GM19193 (cell line): ENCODE data around the gene SRRM2.

Experiments
- POLR2A ChIP-seq: IDR thresholded peaks from 4 replicates; pipeline ENCODE4 v1.6.1; 2011; ENCODE audit not compliant: insufficient read depth, insufficient read length; ENCODE audit errors: extremely low read depth

SRRM2 gene

DNA sequence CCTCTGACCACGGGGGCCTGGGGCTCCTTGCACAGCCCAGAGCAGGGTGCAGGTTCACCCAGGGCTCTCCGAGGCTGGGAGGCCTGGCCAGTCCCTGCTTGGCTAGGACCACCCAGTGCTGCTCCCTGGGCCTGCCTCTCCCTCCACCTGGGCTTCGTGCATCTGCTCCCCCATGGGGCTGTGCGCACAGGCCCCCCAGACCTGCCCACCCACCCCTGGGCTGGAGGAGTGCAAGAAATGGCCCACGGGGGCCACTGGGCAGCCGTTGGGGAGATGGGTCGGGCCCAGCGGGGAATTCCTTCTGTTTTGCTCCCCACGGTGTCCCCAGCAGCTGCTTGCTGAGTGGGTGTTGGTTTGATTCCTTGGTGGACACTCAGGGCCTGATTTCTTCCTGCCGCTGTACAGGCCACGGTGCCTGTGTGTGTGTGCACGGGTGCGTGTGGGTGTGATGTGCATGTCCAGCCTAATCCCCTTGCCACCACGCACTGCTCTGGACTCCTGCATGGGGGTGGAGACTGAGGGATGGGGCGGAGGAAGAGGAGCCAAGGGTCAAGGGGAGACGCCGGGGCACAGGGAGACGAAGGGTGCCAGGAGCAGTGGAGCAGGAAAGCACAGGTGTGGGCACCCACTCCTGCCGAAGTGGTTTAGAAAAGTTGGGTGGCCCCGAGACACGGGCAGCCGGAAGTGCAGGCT is 40.9 kb upstream of the SRRM2 start:
- TF ChIP-seq POLR2A, result no peak

GRCh38 chr16:2712063-2712441 is 40.4 kb upstream of the SRRM2 start:
- no peak for TF ChIP-seq POLR2A

DNA sequence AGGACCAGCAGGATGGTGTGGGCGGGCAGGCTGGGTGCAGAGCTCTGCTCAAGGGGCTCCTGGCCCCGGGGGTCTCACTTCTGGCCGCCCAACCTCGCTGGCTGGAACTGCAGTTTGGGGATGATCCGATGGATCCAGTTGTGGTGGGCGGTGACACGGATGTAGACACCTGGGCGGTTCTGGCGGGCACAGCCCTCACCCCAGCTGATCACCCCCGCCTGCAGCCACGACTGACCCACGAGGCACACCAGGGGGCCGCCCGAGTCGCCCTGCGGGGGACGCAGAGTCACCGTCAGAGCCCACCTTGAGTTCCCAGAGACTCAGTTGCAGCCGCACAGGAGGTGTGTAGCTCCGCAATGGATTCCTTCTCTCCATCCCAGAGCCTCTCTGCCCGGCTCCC is 39.9 kb upstream of the SRRM2 start:
- no peak for TF ChIP-seq POLR2A

DNA sequence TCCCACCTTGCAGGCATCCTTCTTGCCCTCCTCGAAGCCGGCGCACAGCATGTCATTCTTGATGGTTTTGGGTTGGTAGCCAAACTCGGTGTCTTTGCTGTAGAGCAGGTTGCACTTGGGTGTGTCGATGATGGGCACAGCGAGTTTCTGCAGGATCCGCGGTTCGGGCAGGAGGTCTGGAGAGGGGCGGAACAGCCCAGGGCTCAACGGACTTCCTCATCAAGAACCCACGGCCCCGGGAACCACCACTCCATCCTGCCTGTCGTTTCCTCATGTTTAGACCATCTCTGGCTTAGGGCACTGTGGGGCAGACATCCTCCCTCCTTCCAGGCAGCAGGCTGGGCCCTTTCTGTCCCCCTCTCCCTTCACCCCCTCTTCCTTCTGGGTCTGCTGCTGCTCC is 38.9 kb upstream of the SRRM2 start:
- no peak for TF ChIP-seq POLR2A

- no peak for TF ChIP-seq POLR2A
Measured at GRCh38 chr16:2713985-2714774, 38.3 kb upstream of the SRRM2 start.

DNA sequence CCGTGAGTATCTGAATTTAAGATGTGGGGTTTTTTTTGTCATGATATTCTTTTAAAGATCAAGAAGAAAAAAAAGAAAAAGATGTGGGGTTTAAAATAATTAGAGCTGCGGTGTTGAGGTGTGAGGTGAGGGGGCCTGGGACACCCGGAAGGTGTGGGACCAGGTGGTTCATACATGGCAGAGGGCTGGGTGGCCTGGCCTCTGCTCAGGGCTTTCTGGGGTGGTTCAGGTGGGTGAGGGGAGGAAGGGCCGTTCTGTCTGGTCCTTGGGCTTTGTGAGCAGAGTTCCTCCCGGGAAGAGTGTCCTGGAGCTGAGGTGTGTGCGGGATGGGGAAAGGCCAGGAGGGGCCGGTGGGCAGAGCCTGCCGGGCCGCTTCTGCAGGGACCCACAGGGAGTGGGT is 37.4 kb upstream of the SRRM2 start:
- TF ChIP-seq POLR2A, result no peak

- TF ChIP-seq POLR2A, result no peak
Measured at GRCh38 chr16:2715519-2715918, 36.9 kb upstream of the SRRM2 start.

DNA sequence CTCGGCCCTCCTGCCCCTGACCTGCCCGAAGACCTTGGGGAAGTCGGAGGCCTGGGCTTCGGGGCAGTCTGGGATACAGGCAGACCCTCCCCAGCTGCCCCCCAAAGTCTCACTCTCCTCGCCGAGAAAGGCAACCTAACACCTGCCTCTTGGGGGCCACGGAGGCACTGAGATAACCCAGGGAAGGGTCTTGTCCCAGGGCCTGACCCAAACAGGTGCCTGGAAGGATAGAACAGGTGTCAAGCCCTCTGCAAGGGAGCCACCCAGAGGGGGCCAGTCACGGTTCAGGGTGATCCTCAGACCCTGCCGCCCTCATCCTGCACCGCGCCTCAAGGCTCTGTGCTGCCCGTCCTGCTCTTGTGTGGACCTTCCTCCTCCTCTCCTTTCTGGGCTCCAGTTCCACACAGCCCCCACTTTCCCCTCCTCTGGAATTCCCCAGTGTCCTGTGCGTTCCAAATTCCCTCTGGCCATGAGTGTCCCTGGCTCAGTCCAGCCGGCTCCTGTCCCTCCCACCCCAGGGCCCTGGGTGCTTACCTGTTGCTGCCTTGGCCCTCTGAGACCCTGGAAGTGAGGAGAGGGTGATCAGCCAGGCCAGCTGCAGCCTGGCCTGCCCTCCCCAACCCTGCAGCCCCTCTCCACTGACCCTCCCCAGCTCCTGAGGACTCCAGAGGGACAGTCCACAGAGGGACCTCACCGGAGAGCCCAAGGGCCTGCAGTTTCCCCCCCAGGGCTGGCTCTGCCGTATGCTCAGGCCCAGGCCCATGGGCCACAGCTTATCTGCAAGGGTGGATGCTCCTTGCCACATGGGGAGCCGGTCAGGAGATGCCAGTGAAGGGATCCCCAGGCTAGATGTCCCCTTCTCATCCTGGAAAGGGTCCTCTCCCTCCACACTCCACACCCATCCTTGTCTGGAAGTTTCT is 36.2 kb upstream of the SRRM2 start:
- no peak for TF ChIP-seq POLR2A

- TF ChIP-seq POLR2A, result no peak
Measured at GRCh38 chr16:2716948-2717347, 35.5 kb upstream of the SRRM2 start.

GRCh38 chr16:2717383-2718263 is 34.8 kb upstream of the SRRM2 start:
- TF ChIP-seq POLR2A, result no peak

GRCh38 chr16:2719328-2720063 is 32.9 kb upstream of the SRRM2 start:
- TF ChIP-seq POLR2A, result no peak

GRCh38 chr16:2720064-2720457 is 32.4 kb upstream of the SRRM2 start, which contains the start of gene PRSS27:
PRSS27 (minus strand) TSS chr16:2720224; CDS start chr16:2720160, 64 bp downstream.
- no peak for TF ChIP-seq POLR2A
